K562 (cell line): ENCODE results near the gene SMG5. TPM values are rescaled to one million over a fixed set of nuclear protein-coding genes. Genes with fewer than 3 reads are reported as not detected.

Experiments used
- MED1 ChIP-seq: sonication (generic); formaldehyde crosslinking; IDR thresholded peaks from 2 replicates; pipeline ENCODE4 v1.8.1; 2023; ENCODE audit warnings: missing genetic modification reagents, borderline replicate concordance
- PREB ChIP-seq: sonication (generic); formaldehyde crosslinking; IDR thresholded peaks from 2 replicates; pipeline ENCODE4 v1.8.1; 2023; ENCODE audit warnings: mild to moderate bottlenecking, missing genetic modification reagents
- RERE ChIP-seq: sonication (generic); formaldehyde crosslinking; IDR thresholded peaks from 2 replicates; pipeline ENCODE4 v1.8.0; 2023; ENCODE audit warnings: missing genetic modification reagents, mild to moderate bottlenecking, borderline replicate concordance
- SFPQ ChIP-seq: fragments of 200-400 bp; formaldehyde crosslinking; IDR thresholded peaks from 2 replicates; pipeline ENCODE4 v1.6.1; 2017; ENCODE audit warnings: mild to moderate bottlenecking, low read depth, low read length, moderate library complexity
- TBL1XR1 ChIP-seq, 2 experiments: IDR thresholded peaks; 2 replicates each; pipeline ENCODE4 v1.6.1; 2012; ENCODE audit warnings: improper control_type of control experiment in 2 of 2, low read length in 2 of 2, mild to moderate bottlenecking in 1 of 2
- ZNF696 ChIP-seq: fragments of 250-450 bp; sonication (Bioruptor Pico); conservative IDR thresholded peaks from 2 replicates; pipeline ENCODE4 v1.4.0; 2020; ENCODE audit warnings: mild to moderate bottlenecking, moderate library complexity
- ZSCAN32 ChIP-seq: fragments of 450-650 bp; formaldehyde crosslinking; IDR thresholded peaks from 2 replicates; pipeline ENCODE4 v1.4.0; 2020; ENCODE audit warnings: mild to moderate bottlenecking, moderate library complexity
- polyA plus RNA-seq, 8 experiments: library from polyadenylated mRNA; depleted of rRNA in 4 of 8; stranded (reverse) in 5 of 8; unstranded in 3 of 8; fragments of >200 nt; fragmentation: Nextera tagmentation in 2 of 8; fragmentation: Illumina TruSeq in 1 of 8; extraction: Ambion mirVana in 2 of 8; extraction: Trizol in 1 of 8; gene quantifications; 2 replicates each; pipeline versions ENCODE4 v1.2.1 to v1.2.3, GENCODE V29; 2011 to 2014; ENCODE audit warnings: inconsistent platforms in 1 of 8, missing spikeins in 1 of 8
- total RNA-seq, 7 experiments: library from RNA; depleted of rRNA in 6 of 7; stranded (reverse); fragments of >200 nt in 6 of 7; fragmentation: Illumina TruSeq in 2 of 7; extraction: Trizol in 2 of 7; gene quantifications; 2 replicates each; pipeline versions ENCODE4 v1.2.1 to v1.2.3, GENCODE V29; 2011 to 2021; ENCODE audit warnings: low replicate concordance in 1 of 7
- TF ChIP-seq, protein P1 (sequence below): sonication (generic); formaldehyde crosslinking; IDR thresholded peaks from 2 replicates; pipeline ENCODE4 v1.8.0; 2022; ENCODE audit warnings: mild to moderate bottlenecking, missing genetic modification reagents
- TF ChIP-seq, protein P2 (sequence below): fragments of 450-650 bp; IDR thresholded peaks from 2 replicates; pipeline ENCODE4 v1.6.1; 2016; ENCODE audit warnings: missing biosample characterization, missing genetic modification characterization

SMG5 gene
- total and polyA plus RNA-seq, 9 of the 15 experiments (the other 6 are each of a cell fraction or from before 2014, with no cell fraction given): 1.4 to 85.9 (median 53.0) TPM

- TF ChIP-seq, protein P1, sequence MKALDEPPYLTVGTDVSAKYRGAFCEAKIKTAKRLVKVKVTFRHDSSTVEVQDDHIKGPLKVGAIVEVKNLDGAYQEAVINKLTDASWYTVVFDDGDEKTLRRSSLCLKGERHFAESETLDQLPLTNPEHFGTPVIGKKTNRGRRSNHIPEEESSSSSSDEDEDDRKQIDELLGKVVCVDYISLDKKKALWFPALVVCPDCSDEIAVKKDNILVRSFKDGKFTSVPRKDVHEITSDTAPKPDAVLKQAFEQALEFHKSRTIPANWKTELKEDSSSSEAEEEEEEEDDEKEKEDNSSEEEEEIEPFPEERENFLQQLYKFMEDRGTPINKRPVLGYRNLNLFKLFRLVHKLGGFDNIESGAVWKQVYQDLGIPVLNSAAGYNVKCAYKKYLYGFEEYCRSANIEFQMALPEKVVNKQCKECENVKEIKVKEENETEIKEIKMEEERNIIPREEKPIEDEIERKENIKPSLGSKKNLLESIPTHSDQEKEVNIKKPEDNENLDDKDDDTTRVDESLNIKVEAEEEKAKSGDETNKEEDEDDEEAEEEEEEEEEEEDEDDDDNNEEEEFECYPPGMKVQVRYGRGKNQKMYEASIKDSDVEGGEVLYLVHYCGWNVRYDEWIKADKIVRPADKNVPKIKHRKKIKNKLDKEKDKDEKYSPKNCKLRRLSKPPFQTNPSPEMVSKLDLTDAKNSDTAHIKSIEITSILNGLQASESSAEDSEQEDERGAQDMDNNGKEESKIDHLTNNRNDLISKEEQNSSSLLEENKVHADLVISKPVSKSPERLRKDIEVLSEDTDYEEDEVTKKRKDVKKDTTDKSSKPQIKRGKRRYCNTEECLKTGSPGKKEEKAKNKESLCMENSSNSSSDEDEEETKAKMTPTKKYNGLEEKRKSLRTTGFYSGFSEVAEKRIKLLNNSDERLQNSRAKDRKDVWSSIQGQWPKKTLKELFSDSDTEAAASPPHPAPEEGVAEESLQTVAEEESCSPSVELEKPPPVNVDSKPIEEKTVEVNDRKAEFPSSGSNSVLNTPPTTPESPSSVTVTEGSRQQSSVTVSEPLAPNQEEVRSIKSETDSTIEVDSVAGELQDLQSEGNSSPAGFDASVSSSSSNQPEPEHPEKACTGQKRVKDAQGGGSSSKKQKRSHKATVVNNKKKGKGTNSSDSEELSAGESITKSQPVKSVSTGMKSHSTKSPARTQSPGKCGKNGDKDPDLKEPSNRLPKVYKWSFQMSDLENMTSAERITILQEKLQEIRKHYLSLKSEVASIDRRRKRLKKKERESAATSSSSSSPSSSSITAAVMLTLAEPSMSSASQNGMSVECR: no peak
- TF ChIP-seq RERE (CRISPR knock-in tag) (no peak), MED1 (no peak), ZNF696 (CRISPR knock-in tag) (no peak), ZSCAN32 (CRISPR knock-in tag) (no peak), TBL1XR1 (IDR thresholded peaks at IDR 0.05; ENCODE audit: low read length in 2 of 2) (no peak), SFPQ (no peak), PREB (no peak)
- TF ChIP-seq, protein P2, sequence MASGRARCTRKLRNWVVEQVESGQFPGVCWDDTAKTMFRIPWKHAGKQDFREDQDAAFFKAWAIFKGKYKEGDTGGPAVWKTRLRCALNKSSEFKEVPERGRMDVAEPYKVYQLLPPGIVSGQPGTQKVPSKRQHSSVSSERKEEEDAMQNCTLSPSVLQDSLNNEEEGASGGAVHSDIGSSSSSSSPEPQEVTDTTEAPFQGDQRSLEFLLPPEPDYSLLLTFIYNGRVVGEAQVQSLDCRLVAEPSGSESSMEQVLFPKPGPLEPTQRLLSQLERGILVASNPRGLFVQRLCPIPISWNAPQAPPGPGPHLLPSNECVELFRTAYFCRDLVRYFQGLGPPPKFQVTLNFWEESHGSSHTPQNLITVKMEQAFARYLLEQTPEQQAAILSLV: no peak
These were observed 739 bp downstream of the SMG5 start (continued) for GRCh38 chr1:156281693-156282478.
